ENCODE data around the gene SNURF.
"Not testable (repeated sequence)": the region's sequence is repeated elsewhere in the genome, so short reads cannot be mapped to it uniquely, and the experiment has no call there.

The SNURF gene

DNA sequence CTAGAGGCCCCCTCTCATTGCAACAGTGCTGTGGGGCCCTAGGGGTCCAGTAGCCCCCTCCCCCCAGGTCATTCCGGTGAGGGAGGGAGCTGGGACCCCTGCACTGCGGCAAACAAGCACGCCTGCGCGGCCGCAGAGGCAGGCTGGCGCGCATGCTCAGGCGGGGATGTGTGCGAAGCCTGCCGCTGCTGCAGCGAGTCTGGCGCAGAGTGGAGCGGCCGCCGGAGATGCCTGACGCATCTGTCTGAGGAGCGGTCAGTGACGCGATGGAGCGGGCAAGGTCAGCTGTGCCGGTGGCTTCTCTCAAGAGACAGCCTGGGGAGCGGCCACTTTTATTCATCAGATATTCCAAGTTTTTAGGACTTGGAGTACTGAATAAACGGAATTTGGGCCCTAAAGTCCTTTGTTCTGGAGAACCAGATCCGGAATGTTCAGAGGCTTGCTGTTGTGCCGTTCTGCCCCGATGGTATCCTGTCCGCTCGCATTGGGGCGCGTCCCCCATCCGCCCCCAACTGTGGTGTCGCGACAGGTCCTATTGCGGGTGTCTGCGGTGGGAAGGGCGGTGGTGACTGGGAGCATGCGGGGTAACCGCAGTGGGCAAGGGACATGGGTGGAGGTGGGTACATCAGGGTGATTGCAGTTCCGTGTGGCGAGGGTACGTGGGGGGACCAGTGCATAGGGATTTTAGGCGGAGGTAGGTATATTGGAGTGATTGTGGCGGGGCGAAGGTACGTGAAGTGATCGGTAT lies at the start of gene SNURF, which contains the start of gene SNRPN:
SNURF (plus strand) TSS at position 205 of the 748 bp plus-strand sequence; CDS start at position 267, 62 bp downstream.
SNRPN (plus strand) TSS at position 205 of the 748 bp plus-strand sequence. CDS start 19,467 bp downstream, outside the sequence.
- DNase-seq (ENCODE audit: low spot score) = peak; percentile 63

- no peak for DNase-seq (ENCODE audit: low spot score)
These were observed 38.3 kb upstream of the SNURF start for GRCh38 chr15:24916305-24917009.

- DNase-seq (ENCODE audit: low spot score) = no peak
These were observed 37.4 kb upstream of the SNURF start for GRCh38 chr15:24917431-24917830.

DNA sequence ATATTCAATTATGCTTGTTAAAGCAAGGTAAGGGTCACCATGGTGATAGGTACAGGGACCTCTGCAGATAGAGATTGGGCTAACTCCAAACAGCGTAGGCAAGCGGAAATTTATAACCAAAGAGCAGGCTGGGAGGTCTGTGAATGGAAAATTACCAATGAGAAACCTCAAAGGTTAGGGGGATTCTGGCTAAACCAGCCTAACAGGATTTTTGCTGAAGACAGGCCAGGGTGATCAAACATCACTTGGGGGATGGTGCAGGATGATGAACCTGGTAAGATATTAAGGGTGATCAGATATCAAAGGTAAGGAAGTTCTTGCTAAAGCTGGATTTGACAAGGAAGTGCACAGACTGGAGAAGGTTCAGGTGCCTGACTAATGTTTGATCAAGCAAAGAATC lies 35.3 kb upstream of the SNURF start:
- DNase-seq (ENCODE audit: low spot score) = no peak

GRCh38 chr15:24922781-24923180 lies 32.0 kb upstream of the SNURF start:
- DNase-seq (ENCODE audit: low spot score) = not testable (repeated sequence)

DNA sequence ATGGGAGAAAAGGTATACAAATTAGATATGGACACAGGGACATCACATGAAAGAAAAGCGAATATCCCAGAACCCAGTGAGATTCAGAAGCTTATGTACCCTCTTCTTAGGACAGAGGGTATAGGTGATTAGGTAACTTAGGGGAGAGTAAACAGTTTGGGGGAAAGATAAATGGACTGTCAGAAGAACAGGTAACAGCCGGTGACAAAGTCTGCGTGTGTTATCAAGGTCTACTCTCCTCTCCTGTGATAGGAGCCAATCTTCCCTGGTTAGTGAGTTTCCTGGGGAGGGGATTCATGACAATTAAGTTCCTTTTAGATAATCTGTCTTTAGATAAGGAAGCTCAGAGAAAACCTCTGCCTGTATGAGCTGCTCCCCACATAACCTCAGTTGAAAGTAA lies 30.6 kb upstream of the SNURF start:
- DNase-seq (ENCODE audit: low spot score) = no peak

DNA sequence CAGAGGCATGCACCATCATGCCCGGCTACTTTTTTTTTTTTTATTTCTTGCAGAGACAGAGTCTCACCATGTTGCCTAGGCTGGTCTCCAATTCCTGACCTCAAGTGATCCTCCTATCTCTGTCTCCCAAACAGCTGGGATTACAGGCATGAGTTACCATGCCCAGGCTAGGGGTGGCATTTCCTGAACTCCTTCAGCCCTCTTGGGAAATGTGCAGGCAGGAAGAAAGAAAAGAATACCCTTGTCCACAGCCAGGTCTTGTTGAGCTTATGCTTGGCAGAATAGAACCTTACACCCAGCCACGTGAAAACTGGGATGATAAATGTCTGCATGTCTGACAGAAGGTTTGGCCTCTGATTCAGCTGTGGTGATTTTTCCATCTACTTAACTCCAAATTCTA lies 30.2 kb upstream of the SNURF start:
- no peak for DNase-seq (ENCODE audit: low spot score)

GRCh38 chr15:24931874-24932732 lies 22.7 kb upstream of the SNURF start:
- not testable (repeated sequence) for DNase-seq (ENCODE audit: low spot score)

DNA sequence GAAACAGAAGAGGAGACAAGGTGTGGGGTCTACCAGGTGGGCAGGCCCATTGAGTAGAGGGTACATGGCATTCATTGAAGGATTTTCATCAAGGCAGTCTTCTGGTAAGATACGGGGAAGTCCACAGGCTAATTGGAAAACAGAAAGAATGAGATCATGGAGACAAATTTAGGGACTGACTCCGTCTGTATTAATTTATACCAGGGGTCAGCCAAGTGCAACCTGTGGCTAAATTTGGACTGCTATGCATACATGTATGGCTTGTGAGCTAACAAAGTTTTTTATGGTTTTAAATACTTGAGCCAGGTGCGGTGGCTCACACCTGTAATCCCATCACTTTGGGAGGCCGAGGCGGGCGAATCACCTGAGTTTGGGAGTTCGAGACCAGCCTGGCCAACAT lies 21.1 kb upstream of the SNURF start:
- no peak for DNase-seq (ENCODE audit: low spot score)

GRCh38 chr15:24938224-24938623 lies 16.6 kb upstream of the SNURF start:
- not testable (repeated sequence) for DNase-seq (ENCODE audit: low spot score)

DNA sequence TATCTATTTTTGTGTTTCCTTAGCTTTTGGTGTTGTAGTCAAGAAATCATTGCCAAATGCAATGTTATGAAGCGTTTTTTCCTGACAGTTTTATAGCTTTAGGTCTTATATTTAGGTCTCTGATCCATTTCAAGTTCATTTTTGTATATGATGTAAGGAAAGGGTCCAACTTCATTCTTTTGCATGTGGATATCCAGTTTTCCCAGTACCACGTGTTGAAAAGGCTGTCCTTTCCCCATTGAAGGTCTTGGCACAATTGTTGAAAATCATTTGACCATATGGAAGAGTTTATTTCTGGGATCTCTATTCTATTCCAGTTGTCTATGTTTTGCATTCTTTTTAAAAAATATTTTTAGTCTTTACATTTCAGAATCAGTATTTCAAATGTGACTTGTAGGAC lies 14.6 kb upstream of the SNURF start:
- no peak for DNase-seq (ENCODE audit: low spot score)

- DNase-seq (ENCODE audit: low spot score) = no peak
These were observed 11.4 kb upstream of the SNURF start for GRCh38 chr15:24943361-24943760.

DNA sequence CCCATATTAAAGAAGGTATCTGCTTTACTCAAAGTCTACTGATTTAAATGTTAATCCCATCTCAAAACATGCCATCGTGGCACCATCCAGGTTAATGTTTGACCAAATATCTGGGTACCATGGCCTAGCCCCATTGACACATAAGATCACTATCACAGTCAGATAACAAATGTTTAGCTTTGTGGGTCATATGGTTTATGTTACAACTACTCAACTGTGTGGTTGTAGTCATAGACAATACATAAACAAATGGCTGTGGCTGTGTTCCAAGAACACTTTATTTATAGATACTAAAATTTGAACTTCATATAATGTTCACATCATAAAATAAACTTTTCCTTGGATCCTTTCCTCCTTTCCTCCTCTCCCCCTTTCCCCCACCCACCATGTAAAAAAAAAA lies 9.8 kb upstream of the SNURF start:
- DNase-seq (ENCODE audit: low spot score) = no peak

DNA sequence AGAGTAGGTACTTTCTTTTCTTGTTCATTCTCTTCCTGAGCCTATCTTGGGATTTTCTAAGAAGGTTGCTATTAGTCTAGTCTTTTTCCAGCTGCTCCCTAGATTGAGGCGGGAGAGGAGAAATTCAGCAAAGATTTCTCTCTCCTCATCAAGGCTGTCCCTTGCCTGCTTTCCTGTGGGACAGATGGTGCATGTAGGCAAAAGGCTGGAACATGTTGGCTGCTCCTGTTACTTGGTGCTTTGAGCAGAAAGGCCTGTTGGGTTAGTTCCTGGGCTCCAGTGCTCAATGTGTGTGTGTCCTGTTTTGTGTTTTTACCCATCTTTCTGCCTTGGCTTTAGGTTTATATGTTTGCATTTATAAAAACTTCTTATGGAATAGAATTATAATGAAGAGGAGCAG lies 9.1 kb upstream of the SNURF start:
- DNase-seq (ENCODE audit: low spot score) = no peak

- no peak for DNase-seq (ENCODE audit: low spot score)
These were observed 6.3 kb upstream of the SNURF start for GRCh38 chr15:24948495-24948894.

- DNase-seq (ENCODE audit: low spot score) = no peak
These were observed 739 bp downstream of the SNURF start for GRCh38 chr15:24955531-24955921.

- DNase-seq (ENCODE audit: low spot score) = peak; percentile 57
These were observed 1.5 kb downstream of the SNURF start for GRCh38 chr15:24956111-24956838.

DNA sequence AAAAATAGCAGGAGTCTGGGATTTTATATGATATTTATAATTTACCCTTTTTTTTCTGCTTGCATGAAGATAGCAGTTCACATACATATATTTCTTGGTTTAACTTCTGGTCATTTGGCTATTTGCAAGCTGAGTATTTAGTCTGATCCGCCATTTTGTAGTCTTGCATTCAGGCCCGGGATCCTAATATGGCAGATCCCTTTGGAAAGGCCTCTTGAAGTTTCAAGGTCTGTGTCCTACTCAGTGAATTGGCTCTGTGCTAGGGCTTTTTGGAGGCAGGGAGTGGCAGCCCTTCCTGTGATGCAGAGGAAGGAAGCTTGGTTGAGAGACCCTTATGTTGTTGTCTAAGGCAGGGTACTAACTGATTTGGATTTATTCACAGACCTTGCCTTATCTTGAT lies 2.9 kb downstream of the SNURF start:
- no peak for DNase-seq (ENCODE audit: low spot score)

- DNase-seq (ENCODE audit: low spot score) = no peak
These were observed 7.2 kb downstream of the SNURF start for GRCh38 chr15:24961967-24962366.

DNA sequence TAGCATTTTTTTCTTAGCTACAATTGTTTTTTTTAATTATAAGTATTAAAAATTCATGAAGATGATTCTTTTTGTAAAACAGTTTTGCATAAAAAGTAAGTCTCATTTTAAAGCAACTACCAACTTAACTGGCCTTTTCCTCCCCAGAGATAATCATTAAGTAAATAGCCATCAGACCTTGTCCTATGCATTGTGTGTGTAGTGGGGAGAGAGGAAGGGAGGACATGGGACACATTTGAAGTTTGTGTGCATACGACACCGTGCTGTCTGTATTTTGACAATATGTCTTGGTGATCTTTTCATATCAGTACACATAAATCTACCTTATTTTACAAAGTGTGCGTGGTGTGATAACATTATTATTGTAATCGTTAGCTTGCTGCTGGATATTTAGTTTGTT lies 8.1 kb downstream of the SNURF start:
- DNase-seq (ENCODE audit: low spot score) = no peak

DNA sequence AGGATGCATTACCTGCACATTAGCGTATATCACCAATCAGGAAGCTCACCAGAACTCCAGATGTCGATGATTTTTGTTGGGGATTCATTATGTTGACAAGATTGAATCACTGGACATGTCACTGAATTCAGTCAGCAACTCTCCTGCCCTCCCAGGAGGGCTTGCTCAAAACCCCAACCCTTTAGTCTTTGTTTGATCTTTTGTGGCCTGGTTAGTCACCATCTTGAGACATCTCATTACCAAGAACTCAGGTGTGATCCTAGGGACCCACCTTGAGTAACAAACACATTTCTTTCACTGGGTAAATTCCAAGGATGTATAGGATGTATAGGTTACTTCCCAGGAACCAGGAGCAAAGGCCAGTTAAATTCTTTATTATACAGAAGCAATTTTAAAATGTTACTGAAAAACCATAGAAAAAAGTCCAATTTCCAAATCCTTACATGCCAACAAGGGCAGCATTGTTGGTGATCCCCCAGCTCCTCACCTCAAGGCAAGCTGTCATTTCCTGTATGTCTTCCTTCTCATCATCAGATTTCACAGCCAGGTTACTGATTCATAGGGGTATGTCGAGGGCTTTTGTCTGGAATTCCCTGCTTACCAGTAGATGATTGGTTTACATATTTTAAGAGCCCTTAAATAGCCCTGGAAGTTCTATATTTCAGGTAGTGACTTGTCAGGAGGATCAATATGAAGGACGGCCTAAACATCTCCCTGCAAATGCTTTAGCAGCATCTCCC lies 11.7 kb downstream of the SNURF start:
- no peak for DNase-seq (ENCODE audit: low spot score)
